Measurements from ENCODE around the gene MED26. TPM values are rescaled to one million over a fixed set of nuclear protein-coding genes. Genes with fewer than 3 reads are reported as not detected.
"Not testable (repeated sequence)": the region's sequence is repeated elsewhere in the genome, so short reads cannot be mapped to it uniquely, and the experiment has no call there.

MED26 gene
- total RNA-seq, 1 donor from 2014 or later, result 3.7 TPM

DNA sequence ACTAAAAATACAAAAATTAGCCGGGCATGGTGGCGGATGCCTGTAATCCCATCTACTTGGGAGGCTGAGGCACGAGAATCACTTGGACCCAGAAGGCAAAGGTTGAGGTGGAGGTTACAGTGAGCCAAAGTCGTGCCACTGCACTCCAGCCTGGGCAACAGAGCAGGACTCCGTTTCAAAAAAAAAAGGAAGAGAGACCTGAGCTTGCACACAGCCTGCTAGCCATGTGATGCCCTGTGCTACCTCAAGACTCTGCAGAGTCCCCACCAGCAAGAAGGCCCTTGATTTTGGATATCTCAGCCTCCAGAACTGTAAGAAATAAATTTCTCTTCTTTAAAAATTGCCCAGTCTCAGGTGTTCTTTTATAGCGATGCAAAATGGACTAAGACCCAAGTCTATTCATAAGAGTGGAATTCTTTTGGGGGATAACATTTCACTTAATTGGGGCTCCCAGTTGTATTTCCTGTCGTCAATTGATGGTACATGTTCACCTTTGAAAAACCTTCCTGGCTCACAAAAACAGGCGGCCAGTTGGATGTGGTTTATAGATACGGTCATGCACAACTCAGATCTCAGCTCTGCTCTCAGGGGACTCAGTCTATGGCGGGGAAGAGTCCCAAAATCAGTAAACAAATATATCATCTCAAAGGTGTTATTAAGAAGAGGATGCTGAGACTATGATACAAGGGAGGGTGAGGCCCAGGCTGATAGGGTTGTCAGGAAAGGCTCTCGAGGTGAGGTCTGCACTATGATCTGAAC lies 83.4 kb downstream of the MED26 start:
- DNase-seq (ENCODE audit: low spot score in 2 of 2), result no peak
- FAIRE-seq, result no peak

DNA sequence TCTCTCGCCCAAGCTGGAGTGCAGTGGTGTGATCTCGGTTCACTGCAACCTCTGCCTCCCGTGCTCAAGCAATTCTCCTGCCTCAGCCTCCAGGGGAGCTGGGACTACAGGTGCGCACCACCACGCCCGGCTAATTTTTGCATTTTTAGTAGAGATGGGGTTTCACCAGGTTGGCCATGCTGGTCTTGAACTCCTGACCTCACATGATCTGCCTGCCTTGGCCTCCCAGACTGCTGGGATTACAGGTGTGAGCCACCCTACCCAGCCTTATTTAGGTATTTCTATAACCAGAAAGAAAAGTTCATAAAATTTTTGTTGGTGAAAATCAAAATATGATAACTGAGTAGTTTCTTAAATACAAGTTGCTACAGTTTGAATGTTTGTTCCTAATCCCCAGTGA lies 84.3 kb downstream of the MED26 start:
- FAIRE-seq; DNase-seq (ENCODE audit: low spot score in 2 of 2): not testable (repeated sequence)

DNA sequence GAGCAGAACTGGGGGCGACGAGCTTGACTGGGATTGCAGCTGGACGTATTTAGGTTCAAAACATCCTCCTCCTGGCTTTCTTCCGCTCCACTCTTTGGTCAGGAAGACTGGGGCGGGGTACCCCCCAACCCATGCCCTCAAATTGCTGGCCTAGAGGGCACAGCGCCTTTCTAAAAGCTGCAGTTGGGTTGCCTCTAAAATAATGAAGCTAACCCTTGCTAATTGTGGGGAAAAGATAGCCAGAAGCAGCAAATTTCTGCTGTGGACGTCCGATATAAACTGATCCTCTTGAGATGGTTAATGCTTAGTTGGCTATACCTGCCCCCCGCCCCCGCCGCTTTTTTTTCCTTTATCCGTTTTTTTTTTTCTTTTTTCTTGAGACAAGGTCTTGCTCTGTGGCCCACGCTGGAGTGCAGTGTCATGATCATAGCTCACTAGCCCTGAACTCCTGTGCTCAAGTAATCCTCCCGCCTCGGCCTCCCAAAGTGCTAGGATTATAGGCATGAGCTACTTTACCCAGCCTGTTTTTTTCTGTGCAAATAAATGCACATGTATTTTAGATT lies 85.0 kb downstream of the MED26 start:
- FAIRE-seq (no peak), DNase-seq (ENCODE audit: low spot score in 2 of 2) (no peak)

GRCh38 chr19:16542045-16542909 lies 85.7 kb downstream of the MED26 start, which contains the start of gene CHERP:
CHERP (minus strand) TSS chr19:16542437; CDS start chr19:16542378, 59 bp downstream.
- no peak for FAIRE-seq
- peak; percentile 96 to 97 for DNase-seq (ENCODE audit: low spot score in 2 of 2)

DNA sequence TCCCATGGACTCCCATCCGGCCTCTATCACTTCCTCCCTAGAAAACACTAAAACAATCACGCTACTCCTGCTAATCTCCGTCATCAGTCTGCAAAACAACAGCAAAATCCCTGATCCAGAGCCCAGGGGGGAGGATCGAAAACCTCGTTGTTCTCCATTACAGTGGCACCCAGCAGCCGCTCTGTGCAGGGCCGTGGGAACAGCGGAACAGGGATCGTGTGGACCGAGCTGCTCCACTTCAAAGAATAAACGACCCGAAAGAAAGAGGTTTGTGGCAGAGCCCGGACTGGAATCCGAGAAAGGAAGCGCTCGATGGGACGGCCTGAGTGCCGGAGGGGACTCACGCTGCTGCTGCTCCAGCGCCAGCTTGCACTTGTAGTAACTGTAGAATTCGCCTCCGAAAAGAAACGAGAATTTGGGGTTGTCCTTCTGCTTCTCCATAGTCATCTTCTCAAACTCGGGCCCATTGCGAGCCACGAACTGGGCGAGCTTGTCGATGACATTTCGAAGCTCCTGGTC lies 86.4 kb downstream of the MED26 start:
- DNase-seq (ENCODE audit: low spot score in 2 of 2), result no peak
- FAIRE-seq, result no peak

- no peak for FAIRE-seq
Observed at GRCh38 chr19:16540948-16541347, 87.1 kb downstream of the MED26 start.

DNA sequence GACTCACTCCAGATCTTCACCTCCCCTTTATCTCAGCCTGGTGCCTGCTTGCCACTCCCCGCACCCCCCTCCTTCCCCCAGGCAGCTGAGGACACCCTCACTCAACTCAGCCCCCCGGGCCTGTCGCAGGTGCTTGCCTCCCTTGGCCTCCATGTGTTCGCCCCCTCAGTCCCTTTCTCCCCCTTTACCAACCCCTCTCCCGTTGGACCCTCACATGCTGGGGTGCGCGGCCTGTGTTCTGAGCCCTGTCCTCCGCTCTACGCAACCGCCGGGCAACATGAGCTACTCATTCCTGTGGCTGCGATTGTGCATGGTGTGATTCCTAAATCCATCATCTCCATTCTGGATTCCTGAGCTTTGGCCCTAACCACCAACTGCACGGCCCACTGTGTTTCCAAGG lies 90.9 kb downstream of the MED26 start:
- FAIRE-seq, result no peak
- peak in 1 of 2 donors; percentile 22 for DNase-seq (ENCODE audit: low spot score in 2 of 2)

More at GRCh38 chr19:16540948-16541347, 87.1 kb downstream of the MED26 start:
- DNase-seq (ENCODE audit: low spot score in 2 of 2), result no peak

- no peak for FAIRE-seq
- DNase-seq (ENCODE audit: low spot score in 2 of 2), result peak in 1 of 2 donors; percentile 24
Observed at GRCh38 chr19:16536130-16536529, 91.9 kb downstream of the MED26 start.

DNA sequence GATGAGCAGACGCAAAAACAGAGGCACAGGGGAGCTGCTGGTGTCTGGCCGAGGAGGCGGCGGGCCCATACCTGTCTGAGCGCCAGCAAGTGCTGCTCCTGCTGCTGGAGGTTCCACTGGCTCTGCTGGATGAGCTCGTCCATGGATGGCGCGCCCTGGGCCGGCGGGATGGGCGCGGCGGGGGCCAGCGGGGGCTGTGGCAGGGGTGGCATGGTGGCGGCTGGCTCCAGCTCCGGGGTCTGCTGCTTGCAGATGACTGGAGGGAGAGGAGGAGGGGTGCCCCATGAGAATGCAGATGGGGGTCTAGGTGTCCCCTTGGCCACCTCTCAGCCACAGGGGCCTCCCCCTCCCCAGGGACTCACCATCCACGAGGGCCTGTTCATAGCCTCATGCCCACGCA lies 92.6 kb downstream of the MED26 start:
- FAIRE-seq, result no peak
- no peak for DNase-seq (ENCODE audit: low spot score in 2 of 2)

DNA sequence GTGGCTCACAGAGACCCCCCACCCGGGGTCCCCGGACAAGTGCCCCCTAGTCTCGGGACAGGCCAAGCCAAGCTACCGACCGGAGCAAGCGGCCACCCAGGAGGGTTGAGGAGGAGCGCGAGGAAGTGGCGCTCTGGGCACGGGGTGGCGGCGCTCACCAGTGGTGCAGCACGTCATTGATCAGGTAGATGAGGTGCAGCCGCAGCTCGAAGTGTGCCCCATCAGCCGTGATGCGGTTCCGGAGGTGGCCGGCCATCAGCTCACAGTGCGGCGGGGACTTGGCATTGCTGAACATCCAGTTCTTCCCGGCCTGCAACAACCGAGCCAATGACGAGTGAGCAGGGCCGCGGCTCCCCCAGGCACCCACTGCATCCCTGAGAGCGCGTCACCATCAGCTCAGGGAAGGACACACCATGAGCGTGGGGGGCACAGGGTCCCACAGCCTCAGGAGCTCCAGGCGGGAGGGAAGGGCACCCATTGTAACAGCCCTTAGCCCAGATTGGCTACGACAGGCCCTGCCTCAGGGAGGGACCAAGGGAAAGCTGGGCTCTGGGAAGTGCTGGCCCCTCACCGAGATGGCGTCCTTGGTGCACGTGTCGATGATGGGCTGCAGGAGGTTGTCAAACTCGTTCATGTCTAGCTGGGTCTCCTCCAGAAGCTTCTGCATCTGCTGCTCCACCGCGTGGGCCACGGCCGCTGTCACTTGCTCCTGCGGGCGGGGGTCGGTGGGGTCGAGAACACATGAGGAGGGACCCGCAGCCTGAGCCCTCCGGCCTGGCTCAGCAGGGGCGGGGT lies 95.4 kb downstream of the MED26 start:
- no peak for FAIRE-seq
- no peak for DNase-seq (ENCODE audit: low spot score in 2 of 2)

- FAIRE-seq, result no peak
- DNase-seq (ENCODE audit: low spot score in 2 of 2), result no peak
Observed at GRCh38 chr19:16531380-16531669, 96.7 kb downstream of the MED26 start.

DNA sequence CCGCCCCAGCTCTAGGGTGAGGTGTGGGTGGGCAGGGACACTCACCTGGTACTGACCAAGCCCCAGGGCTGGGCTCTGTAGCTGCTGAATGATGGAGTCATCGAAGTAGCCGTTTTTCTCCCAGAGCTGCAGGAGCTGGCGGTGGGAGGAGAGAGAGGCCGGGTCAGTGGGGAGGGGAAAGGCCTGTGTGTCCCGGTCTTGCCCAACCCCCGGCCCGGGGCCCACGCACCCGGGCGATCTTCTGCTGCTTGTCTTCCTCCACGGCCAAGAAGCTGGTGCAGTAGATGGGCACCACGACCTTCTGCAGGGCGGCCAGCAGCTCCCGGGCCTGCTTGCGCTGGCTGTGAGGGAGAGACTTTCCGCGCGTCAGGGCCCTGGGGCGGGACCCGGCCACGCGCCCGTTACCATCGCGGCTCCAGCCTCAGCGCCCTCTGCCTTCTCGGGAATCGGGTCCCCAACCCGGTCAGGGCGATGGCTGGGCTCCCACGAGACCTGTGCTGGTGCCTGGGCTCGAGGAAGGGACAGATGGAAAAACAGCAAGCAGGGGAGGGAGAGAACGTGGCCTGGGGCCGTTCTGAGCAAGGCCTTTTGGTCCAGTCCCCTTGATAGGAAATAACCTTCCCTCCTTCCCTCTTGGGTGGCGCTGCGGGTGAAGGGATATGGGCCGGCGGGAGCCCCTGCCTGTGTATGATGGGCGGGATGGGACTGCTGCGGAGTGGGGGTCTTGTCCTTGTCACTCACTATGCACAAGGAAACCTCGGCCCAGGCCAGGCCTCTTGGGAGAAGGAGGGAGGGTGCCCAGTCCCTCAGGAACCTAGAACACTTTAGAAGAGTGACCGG lies 97.2 kb downstream of the MED26 start:
- DNase-seq (ENCODE audit: low spot score in 2 of 2) (no peak), FAIRE-seq (no peak)

DNA sequence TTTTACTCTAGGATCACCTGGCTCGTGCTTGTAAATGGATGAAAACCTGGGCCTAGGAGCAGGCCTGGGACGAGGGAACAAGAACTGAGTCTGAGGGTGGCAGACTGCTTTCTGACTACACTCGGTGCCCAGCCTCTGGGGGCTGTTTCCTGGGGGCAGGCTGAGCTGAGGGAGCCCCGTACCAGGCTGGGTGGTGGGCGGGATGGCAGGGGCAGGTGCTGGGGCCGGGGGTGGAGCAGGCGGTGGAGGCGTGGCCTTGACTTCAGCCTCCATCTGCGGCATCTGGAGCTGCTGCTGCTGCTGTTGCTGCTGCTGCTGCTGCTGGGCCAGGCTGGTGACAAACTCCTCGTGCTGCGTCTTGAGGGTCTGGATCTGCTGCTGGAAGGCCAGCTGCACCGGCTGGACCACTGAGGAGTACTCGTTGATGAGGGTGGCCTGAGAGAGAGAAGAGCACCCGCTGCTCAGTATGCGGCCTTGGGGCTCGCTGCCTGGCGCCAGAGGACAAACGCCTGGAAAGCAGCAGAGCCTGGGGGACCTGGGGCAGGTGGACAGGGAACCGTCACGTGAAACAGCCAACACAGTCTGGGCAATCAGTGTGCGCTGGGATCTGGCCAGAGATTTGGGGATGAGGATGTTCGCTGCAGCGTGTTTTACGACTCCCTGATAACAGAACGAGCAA lies 98.4 kb downstream of the MED26 start:
- DNase-seq (ENCODE audit: low spot score in 2 of 2) (no peak), FAIRE-seq (no peak)

GRCh38 chr19:16527971-16528521 lies 100.0 kb downstream of the MED26 start:
- DNase-seq (ENCODE audit: low spot score in 2 of 2), result peak in 1 of 2 donors; percentile 12
- no peak for FAIRE-seq

DNA sequence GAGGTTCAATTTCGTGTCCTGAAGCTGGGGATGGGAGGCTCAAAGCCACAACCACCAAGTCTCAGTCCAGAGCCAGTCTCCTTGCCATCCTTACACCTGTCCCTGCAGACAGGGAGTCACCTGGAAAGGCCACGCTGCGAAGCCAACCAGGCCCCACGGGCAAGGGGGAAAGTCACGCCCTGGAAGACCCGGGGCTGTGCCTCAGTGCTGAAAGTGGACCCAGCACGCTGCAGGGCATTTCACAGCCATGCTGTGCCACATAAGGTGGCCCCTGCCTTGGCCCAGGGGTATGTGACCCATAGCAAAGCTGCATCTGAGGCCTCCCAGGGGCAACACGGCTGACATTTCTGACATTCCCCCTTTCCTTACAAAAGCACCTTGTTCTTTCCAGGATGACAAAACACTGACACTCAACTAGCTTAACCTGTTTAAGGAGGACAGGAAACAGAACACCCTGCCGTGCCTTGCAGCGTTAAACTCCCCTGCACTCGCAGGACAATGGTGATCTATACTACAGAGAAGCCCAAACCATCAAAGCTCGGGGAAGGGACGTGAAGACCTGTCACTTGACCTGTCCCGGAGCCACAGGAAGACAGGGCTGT lies 100.6 kb downstream of the MED26 start:
- no peak for FAIRE-seq

GRCh38 chr19:16525751-16526481 lies 102.1 kb downstream of the MED26 start:
- DNase-seq (ENCODE audit: low spot score in 2 of 2) (no peak), FAIRE-seq (no peak)

More for the DNA sequence above, 100.6 kb downstream of the MED26 start:
- no peak for DNase-seq (ENCODE audit: low spot score in 2 of 2)

- no peak for FAIRE-seq
- DNase-seq (ENCODE audit: low spot score in 2 of 2), result peak in 1 of 2 donors; percentile 12
Observed at GRCh38 chr19:16524991-16525734, 102.8 kb downstream of the MED26 start.
